HCT116 (cell line): ENCODE measurements around the gene PLEKHA5. TPM values are rescaled to one million over a fixed set of nuclear protein-coding genes. Genes with fewer than 3 reads are reported as not detected.

ENCODE experiments used
- ATAC-seq: fragments of 200-7000 bp; cut with Tn5 transposase; 2 replicates; pipeline ENCODE4 v1.9.1; 2020; ENCODE audit warnings: mild to moderate bottlenecking, moderate library complexity
- BruUV-seq: library from RNA; stranded (reverse); fragments of 400-500 nt; replicated peaks from 2 replicates; lab custom pipeline; 2021; lab: Mats Ljungman, UMichigan
- CTCF ChIA-PET: fragments of 300-600 bp; sonication (Branson Sonifier 250); formaldehyde crosslinking; loops from one replicate; lab custom pipeline; 2021; ENCODE audit warnings: antibody characterized with exemption; lab: Charles Lee
- POLR2A ChIA-PET: fragments of 300-600, 350-600 bp; sonication (Branson Sonifier 250); formaldehyde crosslinking; loops from one replicate; lab custom pipeline; 2021; ENCODE audit warnings: antibody characterized with exemption; lab: Charles Lee
- RAD21 ChIA-PET, 2 experiments: fragments of 300-600 bp; sonication (Branson Sonifier 250); formaldehyde crosslinking; loops; one replicate each; lab custom pipeline; 2023; ENCODE audit warnings: low total read pairs in 2 of 2; ENCODE audit not compliant: uncharacterized antibody in 2 of 2, unreplicated experiment in 2 of 2, low non-redundant PET in 1 of 2; lab: Charles Lee
- DNase-seq: peaks from one replicate; pipeline ENCODE4 v3.0.0-alpha.2; 2010; ENCODE audit warnings: low read depth, low spot score
- H2AFZ ChIP-seq: fragments of 200-600 bp; shearing (Covaris generic), sonication (generic); 2 replicates; pipeline ENCODE4 v1.6.1; 2017; ENCODE audit warnings: low read depth, mixed run types, mixed read lengths, antibody characterized with exemption, low read length; ENCODE audit not compliant: poor library complexity, severe bottlenecking
- H3K27ac ChIP-seq: 2 replicates; pipeline ENCODE4 v1.5.1; 2012; ENCODE audit warnings: low read depth, low read length
- H3K27me3 ChIP-seq: fragments of 200-600 bp; sonication (generic); 2 replicates; pipeline ENCODE4 v1.6.1; 2016; ENCODE audit warnings: mixed run types, low read length, mixed read lengths; ENCODE audit not compliant: insufficient read depth
- H3K36me3 ChIP-seq, 2 experiments: fragments of 200-500 bp in 1 of 2; fragments of 200-600 bp in 1 of 2; sonication (Bioruptor generic) in 1 of 2; sonication (generic) in 1 of 2; 2 replicates each; pipeline versions ENCODE4 v1.5.1 to v1.6.1; 2014 to 2016; ENCODE audit warnings: low read length in 2 of 2, inconsistent platforms in 1 of 2, mixed read lengths in 1 of 2, mixed run types in 1 of 2; ENCODE audit not compliant: insufficient read depth in 2 of 2, control insufficient read depth in 1 of 2
- H3K4me1 ChIP-seq, 2 experiments: fragments of 200-600 bp in 1 of 2; sonication (generic) in 1 of 2; 2 replicates each; pipeline versions ENCODE4 v1.5.1 to v1.6.1; 2012 to 2017; ENCODE audit warnings: low read length in 2 of 2, inconsistent platforms in 1 of 2, mild to moderate bottlenecking in 1 of 2, mixed read lengths in 1 of 2, mixed run types in 1 of 2, moderate library complexity in 1 of 2; ENCODE audit not compliant: insufficient read depth in 2 of 2, control insufficient read depth in 1 of 2
- H3K4me2 ChIP-seq: fragments of 200-600 bp; sonication (generic); 2 replicates; pipeline ENCODE4 v1.6.1; 2017; ENCODE audit warnings: mixed run types, low read length, mixed read lengths
- H3K4me3 ChIP-seq, 2 experiments: fragments of 200-600 bp in 1 of 2; sonication (generic) in 1 of 2; replicated peaks in 1 of 2; 2 replicates each; pipeline ENCODE4 v1.5.1; 2011 to 2016; ENCODE audit warnings: low read length in 2 of 2, control low read depth in 1 of 2, low read depth in 1 of 2, mild to moderate bottlenecking in 1 of 2, mixed read lengths in 1 of 2, mixed run types in 1 of 2
- H3K79me2 ChIP-seq: fragments of 200-600 bp; sonication (generic); 2 replicates; pipeline ENCODE4 v1.6.1; 2017; ENCODE audit warnings: mild to moderate bottlenecking, mixed run types, low read length, moderate library complexity, mixed read lengths; ENCODE audit not compliant: insufficient read depth
- H3K9ac ChIP-seq: fragments of 200-600 bp; sonication (generic); 2 replicates; pipeline ENCODE4 v1.6.1; 2016; ENCODE audit warnings: low read length, mixed read lengths
- H3K9me2 ChIP-seq: fragments of 200-600 bp; sonication (generic), shearing (Covaris generic); 2 replicates; pipeline ENCODE4 v1.6.1; 2017; ENCODE audit warnings: mixed run types, mild to moderate bottlenecking, moderate library complexity; ENCODE audit not compliant: insufficient read depth
- H3K9me3 ChIP-seq, 2 experiments: fragments of 200-500 bp in 1 of 2; fragments of 200-600 bp in 1 of 2; sonication (Bioruptor generic) in 1 of 2; sonication (generic) in 1 of 2; 2 replicates each; pipeline ENCODE4 v1.6.1; 2014 to 2017; ENCODE audit warnings: low read length in 2 of 2, mixed read lengths in 2 of 2, inconsistent platforms in 1 of 2, low read depth in 1 of 2, mild to moderate bottlenecking in 1 of 2, mixed run types in 1 of 2, moderate library complexity in 1 of 2; ENCODE audit not compliant: control insufficient read depth in 1 of 2, insufficient read depth in 1 of 2
- H4K20me1 ChIP-seq: fragments of 200-600 bp; sonication (generic), shearing (Covaris generic); 2 replicates; pipeline ENCODE4 v1.6.1; 2017; ENCODE audit warnings: mixed run types, mild to moderate bottlenecking, moderate library complexity; ENCODE audit not compliant: insufficient read depth
- CBX3 ChIP-seq: IDR thresholded peaks from 2 replicates; pipeline ENCODE4 v1.6.1; 2012; ENCODE audit warnings: low read depth
- CTCF ChIP-seq, 3 experiments: fragments of 200-600 bp in 1 of 3; sonication (generic) in 1 of 3; IDR thresholded peaks in 2 of 3; conservative IDR thresholded peaks in 1 of 3; 2 replicates each; pipeline ENCODE4 v1.5.1; 2012 to 2017; ENCODE audit warnings: low read depth in 2 of 3, low read length in 2 of 3, antibody characterized with exemption in 1 of 3, borderline replicate concordance in 1 of 3, control low read depth in 1 of 3, mild to moderate bottlenecking in 1 of 3, mixed read lengths in 1 of 3, mixed run types in 1 of 3, moderate library complexity in 1 of 3; ENCODE audit not compliant: insufficient read depth in 1 of 3
- EGR1 ChIP-seq: IDR thresholded peaks from 2 replicates; pipeline ENCODE4 v1.6.1; 2012; ENCODE audit warnings: low read depth
- POLR2AphosphoS5 ChIP-seq: IDR thresholded peaks from 2 replicates; pipeline ENCODE4 v1.6.1; 2011; ENCODE audit warnings: mild to moderate bottlenecking, low read depth, low read length, moderate library complexity
- RAD21 ChIP-seq: IDR thresholded peaks from 2 replicates; pipeline ENCODE4 v1.6.1; 2012; ENCODE audit warnings: low read depth, mild to moderate bottlenecking
- SP1 ChIP-seq: IDR thresholded peaks from 2 replicates; pipeline ENCODE4 v1.6.1; 2012; ENCODE audit warnings: low read depth
- TCF7L2 ChIP-seq: IDR thresholded peaks from 2 replicates; pipeline ENCODE4 v1.7.0; 2011; ENCODE audit warnings: borderline replicate concordance, inconsistent platforms; ENCODE audit not compliant: insufficient read depth, insufficient read length; ENCODE audit errors: extremely low read depth
- ZNF274 ChIP-seq: fragments of 200-500 bp; sonication (Bioruptor generic); IDR thresholded peaks from 2 replicates; pipeline ENCODE4 v1.6.1; 2014; ENCODE audit warnings: mild to moderate bottlenecking, low read depth, low read length, inconsistent platforms
- intact Hi-C: fragments of 100-400 bp; cut with micrococcal nuclease; formaldehyde crosslinking; loops from 2 replicates; pipeline ENCODE4 v1.10.0; 2022
- total RNA-seq: library from RNA; stranded (reverse); gene quantifications from one replicate; pipeline ENCODE4 v1.2.1, GENCODE V29; 2021; ENCODE audit not compliant: unreplicated experiment
- TF ChIP-seq, protein P1 (sequence below): IDR thresholded peaks from 2 replicates; pipeline ENCODE4 v1.6.1; 2011; ENCODE audit warnings: mild to moderate bottlenecking, low read length, moderate library complexity; ENCODE audit not compliant: insufficient replicate concordance; ENCODE audit errors: extremely low read depth

Gene PLEKHA5
- total RNA-seq, 1 experiment from 2014 or later = 18.9 TPM

DNA sequence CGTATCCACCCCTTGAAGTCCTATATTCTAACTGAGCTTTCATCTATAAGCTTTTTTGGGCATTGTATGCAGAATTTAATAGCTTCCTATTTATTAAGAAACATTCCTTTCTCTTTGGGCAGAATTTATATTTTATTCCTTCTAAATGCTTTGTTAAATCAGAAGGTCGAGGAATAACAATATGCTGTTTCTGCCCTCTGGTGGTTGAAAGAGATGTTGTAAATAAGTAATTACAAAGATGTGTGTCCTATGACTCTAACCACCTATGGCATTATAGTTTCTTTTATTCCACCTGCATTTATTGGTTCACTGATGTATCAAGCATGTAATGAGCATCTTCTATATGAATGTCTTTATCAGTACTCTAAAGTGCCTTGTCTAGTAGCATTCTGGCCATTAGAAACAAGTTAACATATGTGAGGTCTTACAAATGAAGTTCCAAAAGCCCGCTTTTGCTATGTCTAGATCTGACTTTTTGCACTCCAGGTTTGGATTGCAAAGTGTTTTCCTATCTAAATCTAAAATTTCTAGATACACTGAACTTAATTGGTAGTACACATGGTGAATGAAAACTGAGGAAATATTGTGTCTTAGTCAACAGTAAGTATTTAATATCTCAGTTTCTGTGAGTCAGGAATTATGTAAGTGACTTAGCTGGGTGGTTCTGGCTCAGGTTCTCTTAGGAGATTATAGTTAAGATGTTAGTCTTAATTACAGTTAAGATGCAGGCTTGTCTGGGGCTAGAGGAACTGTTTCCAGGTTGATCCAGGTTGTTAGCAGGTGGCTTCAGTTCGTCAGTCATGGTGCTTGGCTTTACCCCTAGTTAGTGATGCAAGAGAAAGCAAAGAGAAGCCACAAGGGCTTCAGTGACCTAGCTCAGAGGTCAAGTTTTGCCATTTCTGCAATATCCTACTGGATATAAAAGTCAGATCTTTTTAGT lies 57.5 kb downstream of the PLEKHA5 start:
- no peaks in the 10 kb centered on the region for H3K9me2 ChIP-seq
- H3K79me2 ChIP-seq = peaks cover 32% of the 10 kb centered on the region
- peak; percentile 64; the same call in 1 of the 2 replicates for ATAC-seq
- CTCF ChIA-PET = interaction anchor here (0.7 to 1.5 kb wide), 11 partner anchors 10 to 941 kb away, joined by 3 to 10 read pairs (median 5); no protein-coding TSS in a partner anchor
- RAD21 ChIA-PET = no interaction called here
- H4K20me1 ChIP-seq = no peaks in the 10 kb centered on the region
- H3K27me3 ChIP-seq = no peaks in the 10 kb centered on the region
- no peak for TF ChIP-seq CBX3
- TF ChIP-seq CTCF (IDR thresholded peaks at IDR 0.05 in 2 of 3, conservative IDR thresholded peaks at IDR 0.05 in 1 of 3; ENCODE audit: borderline replicate concordance in 1 of 3, insufficient read depth in 1 of 3, low read depth in 2 of 3, low read length in 2 of 3) = peak; percentile 47 to 80 (median 51); a peak in 5 of 6 replicates
- TF ChIP-seq RAD21 = peak; percentile 77
- TF ChIP-seq, all 23 proteins: peak for 2
- Histone ChIP-seq H3K27ac (no peak overlapping the region), H3K4me3 (no peak overlapping the region), H3K9me3 (no peaks in the 10 kb centered on the region), H3K36me3 (no peaks in the 10 kb centered on the region), H2AFZ (no peak overlapping the region), H3K9ac (no peak overlapping the region), H3K4me2 (no peak overlapping the region), H3K4me1 (no peaks in the 10 kb centered on the region)
- intact Hi-C loops = loop anchor here (1.0 to 10.0 kb wide), 4 partner anchors 326 to 936 kb away; no protein-coding TSS in a partner anchor
- DNase-seq = peak; percentile 31
- BruUV-seq = no TSS peak
- POLR2A ChIA-PET = no interaction called here

- peaks cover 36% of the 10 kb centered on the region for H3K79me2 ChIP-seq
- DNase-seq (no peak), ATAC-seq (no peak)
- no peaks in the 10 kb centered on the region for H3K4me1 ChIP-seq
- no peak overlapping the region for H3K4me2 ChIP-seq
- no peak overlapping the region for H3K27ac ChIP-seq
- CTCF ChIA-PET = no interaction called here
- no peaks in the 10 kb centered on the region for H3K36me3 ChIP-seq
- H3K27me3 ChIP-seq = no peaks in the 10 kb centered on the region
- H3K9me2 ChIP-seq = no peaks in the 10 kb centered on the region
- intact Hi-C loops = loop anchor here (10.0 kb wide), 1 partner anchor 635 kb away; no protein-coding TSS in a partner anchor
- H3K4me3 ChIP-seq = no peak overlapping the region
- RAD21 ChIA-PET = no interaction called here
- no TSS peak for BruUV-seq
- H4K20me1 ChIP-seq = no peaks in the 10 kb centered on the region
- H3K9me3 ChIP-seq = no peaks in the 10 kb centered on the region
- POLR2A ChIA-PET = no interaction called here
- no peak overlapping the region for H3K9ac ChIP-seq
- no peak overlapping the region for H2AFZ ChIP-seq
- no peak for TF ChIP-seq EGR1
- TF ChIP-seq RAD21 = no peak
- TF ChIP-seq TCF7L2 = no peak
- no peak for TF ChIP-seq SP1
- TF ChIP-seq, protein P1, sequence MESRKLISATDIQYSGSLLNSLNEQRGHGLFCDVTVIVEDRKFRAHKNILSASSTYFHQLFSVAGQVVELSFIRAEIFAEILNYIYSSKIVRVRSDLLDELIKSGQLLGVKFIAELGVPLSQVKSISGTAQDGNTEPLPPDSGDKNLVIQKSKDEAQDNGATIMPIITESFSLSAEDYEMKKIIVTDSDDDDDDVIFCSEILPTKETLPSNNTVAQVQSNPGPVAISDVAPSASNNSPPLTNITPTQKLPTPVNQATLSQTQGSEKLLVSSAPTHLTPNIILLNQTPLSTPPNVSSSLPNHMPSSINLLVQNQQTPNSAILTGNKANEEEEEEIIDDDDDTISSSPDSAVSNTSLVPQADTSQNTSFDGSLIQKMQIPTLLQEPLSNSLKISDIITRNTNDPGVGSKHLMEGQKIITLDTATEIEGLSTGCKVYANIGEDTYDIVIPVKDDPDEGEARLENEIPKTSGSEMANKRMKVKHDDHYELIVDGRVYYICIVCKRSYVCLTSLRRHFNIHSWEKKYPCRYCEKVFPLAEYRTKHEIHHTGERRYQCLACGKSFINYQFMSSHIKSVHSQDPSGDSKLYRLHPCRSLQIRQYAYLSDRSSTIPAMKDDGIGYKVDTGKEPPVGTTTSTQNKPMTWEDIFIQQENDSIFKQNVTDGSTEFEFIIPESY = no peak
- no peak for TF ChIP-seq POLR2AphosphoS5
- TF ChIP-seq ZNF274 = no peak
Measured at GRCh38 chr12:19189522-19189921, 60.0 kb downstream of the PLEKHA5 start.
